ENCODE results near the gene PRSS56.

The PRSS56 gene

DNA sequence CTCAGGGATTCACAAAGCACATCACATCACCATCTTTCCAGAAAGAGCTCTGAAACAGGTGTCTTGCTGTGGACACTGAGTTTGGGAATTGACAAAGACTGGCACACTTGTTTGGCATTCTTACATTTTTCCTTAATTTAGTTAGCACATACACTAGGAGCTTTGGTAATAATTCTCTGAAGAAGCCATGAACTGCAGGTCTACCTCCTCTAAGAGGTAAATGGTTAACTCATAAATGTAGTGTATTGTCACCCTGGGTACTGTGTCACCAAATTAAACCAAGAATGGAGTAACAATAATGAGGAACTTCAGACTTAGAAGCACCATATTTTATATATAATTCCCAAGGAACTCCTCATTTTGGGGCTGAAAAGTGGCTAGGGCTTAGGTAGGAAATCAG is 52.9 kb downstream of the PRSS56 start:
- no peak for DNase-seq (ENCODE audit: low spot score)

DNA sequence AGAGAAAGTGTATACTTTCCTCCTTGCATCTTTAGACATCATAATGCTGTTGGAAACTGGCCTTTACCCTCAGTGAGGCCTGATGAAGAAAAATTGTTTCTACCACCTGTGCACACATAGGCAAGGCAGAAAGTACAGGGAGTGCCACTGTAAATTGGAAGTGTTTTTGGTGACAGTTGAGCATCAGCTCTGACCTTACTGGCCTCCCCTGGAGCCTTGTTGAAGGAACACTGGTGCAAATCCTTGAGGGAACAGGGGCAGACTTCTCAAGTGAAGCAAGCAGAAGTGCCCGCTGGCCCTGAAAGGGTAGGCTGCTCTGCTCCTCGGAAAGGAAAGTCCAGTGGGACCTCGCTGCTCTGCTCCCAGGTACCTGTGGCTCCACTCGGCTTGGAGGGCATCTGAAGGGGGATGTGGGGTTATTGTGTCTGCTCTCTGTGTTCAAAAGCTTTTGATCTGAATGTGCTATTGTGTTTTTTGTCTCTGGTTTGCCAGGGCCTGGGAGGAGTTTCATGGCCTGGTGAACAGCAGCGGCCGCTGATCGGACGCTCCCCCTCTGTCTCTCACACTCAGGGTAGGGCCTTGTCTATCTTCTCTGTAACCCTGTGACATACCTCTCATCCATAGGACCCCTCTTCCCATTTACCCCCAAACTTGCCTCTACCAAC is 53.7 kb downstream of the PRSS56 start:
- no peak for DNase-seq (ENCODE audit: low spot score)

DNA sequence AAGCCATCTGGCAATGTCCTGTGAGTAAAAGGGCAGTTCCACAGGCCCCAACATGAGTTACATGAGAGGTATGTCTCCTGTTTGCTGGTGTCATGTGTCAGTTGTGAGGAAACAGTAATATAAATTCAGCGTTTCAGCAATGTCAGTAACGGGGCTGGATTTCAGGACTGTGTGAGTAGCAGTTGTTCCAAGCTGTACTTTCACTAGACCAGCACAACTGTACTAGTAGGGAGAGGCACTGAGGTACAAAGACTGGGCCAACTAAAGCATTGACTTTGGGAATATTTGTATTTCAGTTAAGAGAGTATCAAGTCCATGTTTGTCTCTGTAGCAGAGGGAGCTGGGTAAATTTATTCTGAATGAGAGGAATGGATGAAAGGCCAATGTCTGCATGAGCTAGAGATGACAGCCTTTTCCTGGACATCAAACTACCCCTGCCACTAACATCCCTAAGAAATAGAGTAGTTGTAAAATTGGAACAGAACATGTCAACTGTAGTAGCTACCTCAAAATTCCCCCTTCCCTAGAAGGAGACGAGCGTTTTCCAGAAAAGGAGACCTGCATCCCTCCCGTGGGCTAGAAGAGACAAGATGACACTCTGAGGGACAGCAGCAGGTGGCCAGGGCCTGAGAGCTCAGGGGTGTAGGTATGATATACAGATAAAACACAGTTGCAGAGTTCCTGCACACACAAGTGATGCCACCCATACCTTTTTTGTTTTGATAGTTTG is 54.7 kb downstream of the PRSS56 start:
- no peak for DNase-seq (ENCODE audit: low spot score)
